Glutamatergic neuron (in vitro differentiated cells): Measurements from ENCODE around the gene FOXQ1. TPM values are rescaled to one million over a fixed set of nuclear protein-coding genes. Genes with fewer than 3 reads are reported as not detected.

Experiments used
- DNase-seq: peaks from one replicate; pipeline ENCODE4 v3.0.0; 2022
- H3K27ac Mint-ChIP-seq: one replicate; pipeline ENCODE4 v1.8.0; 2020; ENCODE audit warnings: mild to moderate bottlenecking, mixed read lengths, inconsistent platforms; ENCODE audit not compliant: unreplicated experiment
- H3K27me3 Mint-ChIP-seq: one replicate; pipeline ENCODE4 v1.8.0; 2020; ENCODE audit warnings: mild to moderate bottlenecking, moderate library complexity, mixed read lengths, inconsistent platforms; ENCODE audit not compliant: unreplicated experiment
- H3K36me3 Mint-ChIP-seq: one replicate; pipeline ENCODE4 v1.8.0; 2020; ENCODE audit warnings: mild to moderate bottlenecking, mixed read lengths, inconsistent platforms; ENCODE audit not compliant: unreplicated experiment
- H3K4me1 Mint-ChIP-seq: one replicate; pipeline ENCODE4 v1.8.0; 2020; ENCODE audit warnings: mild to moderate bottlenecking, low read depth, mixed read lengths, inconsistent platforms; ENCODE audit not compliant: unreplicated experiment
- H3K4me3 Mint-ChIP-seq: one replicate; pipeline ENCODE4 v1.8.0; 2020; ENCODE audit warnings: mild to moderate bottlenecking, mixed read lengths, inconsistent platforms; ENCODE audit not compliant: unreplicated experiment
- H3K9me3 Mint-ChIP-seq: one replicate; pipeline ENCODE4 v1.8.0; 2020; ENCODE audit warnings: mild to moderate bottlenecking, moderate library complexity, mixed read lengths, inconsistent platforms; ENCODE audit not compliant: unreplicated experiment
- CTCF ChIP-seq: fragments of 200-600 bp; sonication (generic); IDR thresholded peaks from one replicate; pipeline ENCODE4 v1.5.0; 2021; ENCODE audit not compliant: partially characterized antibody, unreplicated experiment
- total RNA-seq: library from RNA; stranded (reverse); fragmentation: NEBNext Ultra II Directional; extraction: Animal tissue kit (Norgen Biotek cat#: 25700); gene quantifications from one replicate; pipeline ENCODE4 v1.2.1, GENCODE V29; 2021; ENCODE audit not compliant: unreplicated experiment

Gene FOXQ1
- total RNA-seq, 1 donor from 2014 or later: 1.9 TPM

- no peak overlapping the region for H3K27ac Mint-ChIP-seq
- no peaks in the 10 kb centered on the region for H3K4me1 Mint-ChIP-seq
- H3K9me3 Mint-ChIP-seq: peaks cover 4% of the 10 kb centered on the region
- DNase-seq: no peak
- peaks cover 4% of the 10 kb centered on the region for H3K27me3 Mint-ChIP-seq
- H3K4me3 Mint-ChIP-seq: no peak overlapping the region
- no peak for TF ChIP-seq CTCF
- H3K36me3 Mint-ChIP-seq: peaks cover 6% of the 10 kb centered on the region
Observed at GRCh38 chr6:1290805-1291204, 21.1 kb upstream of the FOXQ1 start.

- peaks cover 4% of the 10 kb centered on the region for H3K9me3 Mint-ChIP-seq
- TF ChIP-seq CTCF: no peak
- peaks cover 4% of the 10 kb centered on the region for H3K27me3 Mint-ChIP-seq
- no peak overlapping the region for H3K4me3 Mint-ChIP-seq
- peaks cover 5% of the 10 kb centered on the region for H3K36me3 Mint-ChIP-seq
- no peak for DNase-seq
- no peaks in the 10 kb centered on the region for H3K4me1 Mint-ChIP-seq
- H3K27ac Mint-ChIP-seq: no peak overlapping the region
Observed at GRCh38 chr6:1291381-1291780, 20.5 kb upstream of the FOXQ1 start.

GRCh38 chr6:1295420-1295819 is 16.5 kb upstream of the FOXQ1 start:
- TF ChIP-seq CTCF: no peak
- Mint-ChIP-seq H3K36me3 (peaks cover 7% of the 10 kb centered on the region), H3K27ac (no peak overlapping the region), H3K4me3 (no peak overlapping the region), H3K9me3 (peaks cover 2% of the 10 kb centered on the region), H3K4me1 (no peaks in the 10 kb centered on the region), H3K27me3 (peaks cover 2% of the 10 kb centered on the region)
- no peak for DNase-seq

GRCh38 chr6:1296079-1296478 is 15.8 kb upstream of the FOXQ1 start:
- peaks cover 2% of the 10 kb centered on the region for H3K27me3 Mint-ChIP-seq
- no peak for TF ChIP-seq CTCF
- no peak overlapping the region for H3K27ac Mint-ChIP-seq
- peaks cover 7% of the 10 kb centered on the region for H3K36me3 Mint-ChIP-seq
- DNase-seq: no peak
- no peaks in the 10 kb centered on the region for H3K4me1 Mint-ChIP-seq
- H3K4me3 Mint-ChIP-seq: no peak overlapping the region
- peaks cover 2% of the 10 kb centered on the region for H3K9me3 Mint-ChIP-seq

GRCh38 chr6:1296542-1296941 is 15.4 kb upstream of the FOXQ1 start:
- Mint-ChIP-seq H3K4me1 (no peaks in the 10 kb centered on the region), H3K27ac (no peak overlapping the region), H3K4me3 (no peak overlapping the region), H3K9me3 (peaks cover 2% of the 10 kb centered on the region), H3K27me3 (peaks cover 2% of the 10 kb centered on the region), H3K36me3 (peaks cover 7% of the 10 kb centered on the region)
- DNase-seq: no peak
- TF ChIP-seq CTCF: no peak
